Astrocyte of the cerebellum (primary cell): ENCODE measurements around the gene RNF186.
"Not testable (repeated sequence)": the region's sequence is repeated elsewhere in the genome, so short reads cannot be mapped to it uniquely, and the experiment has no call there.

Source experiments
- DNase-seq: peaks from one replicate; pipeline ENCODE4 v3.0.0-alpha.2; 2011; ENCODE audit warnings: low read depth
- H3K4me3 ChIP-seq: 2 replicates; pipeline ENCODE4 v1.5.1; 2011; ENCODE audit warnings: mild to moderate bottlenecking, low read depth, low read length, moderate library complexity
- CTCF ChIP-seq: IDR thresholded peaks from 2 replicates; pipeline ENCODE4 v1.5.1; 2012; ENCODE audit warnings: low read length, low read depth, moderate library complexity, mild to moderate bottlenecking; ENCODE audit errors: missing control alignments
- in situ Hi-C: cut with HindIII; loops from 2 replicates; pipeline ENCODE4 v1.10.0; 2017; ENCODE audit warnings: low sequenced_read_pairs

Gene RNF186

DNA sequence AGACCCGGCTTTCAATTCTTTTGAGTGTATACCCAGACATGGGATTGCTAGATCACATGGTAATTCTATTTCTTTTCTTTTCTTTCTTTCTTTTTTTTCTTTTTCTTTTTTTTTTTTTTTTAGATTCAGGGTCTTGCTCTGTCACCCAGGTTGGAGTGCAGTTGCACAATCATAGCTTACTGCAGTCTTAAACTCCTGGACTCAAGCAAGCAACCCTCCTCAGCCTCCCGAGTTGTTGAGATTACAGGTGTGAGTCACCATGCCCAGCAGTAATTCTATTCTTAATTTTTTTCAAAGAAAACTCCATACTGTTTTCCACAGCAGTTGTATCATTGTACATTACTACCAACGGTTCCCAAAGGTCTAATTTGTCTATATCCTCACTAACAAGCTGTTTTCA, 13.5 kb upstream of the RNF186 start:
- in situ Hi-C loops: no loop called here
- no peak overlapping the region for H3K4me3 ChIP-seq
- no peak for TF ChIP-seq CTCF
- DNase-seq: no peak

GRCh38 chr1:19825298-19825697, 10.2 kb upstream of the RNF186 start:
- no peak for TF ChIP-seq CTCF
- no peak for DNase-seq
- in situ Hi-C loops: no loop called here
- H3K4me3 ChIP-seq: no peak overlapping the region

- in situ Hi-C loops: no loop called here
- H3K4me3 ChIP-seq: no peak overlapping the region
- TF ChIP-seq CTCF: no peak
- DNase-seq: no peak
Measured at GRCh38 chr1:19824541-19824940, 9.5 kb upstream of the RNF186 start.

- no peak overlapping the region for H3K4me3 ChIP-seq
- in situ Hi-C loops: no loop called here
- TF ChIP-seq CTCF: no peak
- DNase-seq: no peak
Measured at GRCh38 chr1:19824036-19824435, 9.0 kb upstream of the RNF186 start.

DNA sequence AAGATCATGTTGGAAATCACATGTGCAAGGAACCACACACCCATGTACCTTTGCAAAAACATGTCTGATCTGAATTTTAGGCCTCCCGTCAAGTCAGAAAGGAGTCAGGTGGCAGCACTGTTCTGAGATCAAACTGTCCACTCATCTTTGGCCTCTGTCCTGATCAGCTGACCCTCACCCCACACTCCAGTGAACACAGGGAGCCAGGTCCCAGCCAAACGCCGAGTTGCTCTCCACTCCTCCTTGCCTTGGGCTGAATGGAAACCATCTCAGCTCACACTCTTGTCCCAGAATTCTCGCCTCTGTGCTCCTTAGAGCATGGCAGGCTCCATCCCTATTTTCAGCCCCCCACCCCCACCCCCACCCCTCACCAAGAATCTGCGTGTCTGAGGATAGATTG, 4.6 kb upstream of the RNF186 start:
- no peak for DNase-seq
- TF ChIP-seq CTCF: no peak
- in situ Hi-C loops: no loop called here
- H3K4me3 ChIP-seq: no peak overlapping the region

- TF ChIP-seq CTCF: no peak
- no peak for DNase-seq
- H3K4me3 ChIP-seq: no peak overlapping the region
- in situ Hi-C loops: no loop called here
Measured at GRCh38 chr1:19818324-19818723, 3.2 kb upstream of the RNF186 start.

GRCh38 chr1:19817160-19817559, 2.1 kb upstream of the RNF186 start:
- H3K4me3 ChIP-seq: no peak overlapping the region
- in situ Hi-C loops: no loop called here
- TF ChIP-seq CTCF: no peak
- no peak for DNase-seq

DNA sequence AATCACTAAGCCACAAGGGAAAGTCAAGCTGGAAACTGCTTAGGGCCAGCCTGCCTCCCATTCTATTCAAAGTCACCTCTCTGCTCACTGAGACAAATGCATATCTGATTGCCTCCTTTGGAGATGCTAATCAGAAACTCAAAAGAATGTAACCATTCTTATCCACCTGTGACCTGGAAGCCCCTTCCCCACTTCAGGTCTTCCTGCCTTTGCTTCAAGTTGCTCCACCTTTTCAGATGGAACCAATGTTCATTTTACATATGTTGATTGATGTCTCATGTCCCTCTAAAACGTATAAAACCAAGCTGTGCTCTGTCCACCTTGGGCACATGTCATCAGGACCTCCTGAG, 1.6 kb upstream of the RNF186 start:
- DNase-seq, H3K4me3 ChIP-seq, in situ Hi-C loops: not testable (repeated sequence)
